ENCODE measurements around the gene KLHDC8B.
A peak's percentile ranks its signal among the peaks of the same experiment; 100 is the strongest.

Gene KLHDC8B

GRCh38 chr3:49161197-49161596 lies 10.2 kb upstream of the KLHDC8B start:
- no peak for DNase-seq

- no peak for DNase-seq
Observed at GRCh38 chr3:49161808-49162530, 9.4 kb upstream of the KLHDC8B start.

GRCh38 chr3:49162751-49163419 lies 8.5 kb upstream of the KLHDC8B start:
- no peak for DNase-seq

GRCh38 chr3:49163609-49164008 lies 7.8 kb upstream of the KLHDC8B start:
- DNase-seq: no peak

- DNase-seq: no peak
Observed at GRCh38 chr3:49164983-49165720, 6.2 kb upstream of the KLHDC8B start.

- peak; percentile 84 for DNase-seq
Observed at GRCh38 chr3:49165771-49166751, 5.3 kb upstream of the KLHDC8B start, which contains the start of gene CCDC71. Gene CCDC71 (minus strand): TSS chr3:49166331. CDS start chr3:49164208, 2,123 bp downstream.

GRCh38 chr3:49166752-49167556 lies 4.4 kb upstream of the KLHDC8B start:
- no peak for DNase-seq

- no peak for DNase-seq
Observed at GRCh38 chr3:49170744-49171118, 667 bp upstream of the KLHDC8B start.

GRCh38 chr3:49171775-49172500 lies 540 bp downstream of the KLHDC8B start:
- DNase-seq: no peak

GRCh38 chr3:49172551-49173041 lies 1.2 kb downstream of the KLHDC8B start:
- no peak for DNase-seq

- DNase-seq: no peak
Observed at GRCh38 chr3:49173116-49173791, 1.9 kb downstream of the KLHDC8B start.

- no peak for DNase-seq
Observed at GRCh38 chr3:49173792-49174170, 2.4 kb downstream of the KLHDC8B start.

- no peak for DNase-seq
Observed at GRCh38 chr3:49174397-49174985, 3.1 kb downstream of the KLHDC8B start.

GRCh38 chr3:49175530-49175929 lies 4.1 kb downstream of the KLHDC8B start:
- no peak for DNase-seq

GRCh38 chr3:49177073-49177472 lies 5.7 kb downstream of the KLHDC8B start:
- DNase-seq: no peak

GRCh38 chr3:49180116-49180515 lies 8.7 kb downstream of the KLHDC8B start:
- no peak for DNase-seq

GRCh38 chr3:49181351-49181750 lies 10.0 kb downstream of the KLHDC8B start:
- no peak for DNase-seq

GRCh38 chr3:49182682-49183081 lies 11.3 kb downstream of the KLHDC8B start:
- DNase-seq: no peak

GRCh38 chr3:49183873-49184272 lies 12.5 kb downstream of the KLHDC8B start:
- DNase-seq: no peak

GRCh38 chr3:49191741-49192140 lies 20.3 kb downstream of the KLHDC8B start:
- no peak for DNase-seq

Data from activated CD4-positive, CD25-positive, alpha-beta regulatory T cell treated with anti-CD3 and anti-CD28 coated beads, Interleukin-2, amount 50 U/mL, for 72 hours (primary cell).